GM21786 (cell line): ENCODE results near the gene MEPE.
A peak's percentile ranks its signal among the peaks of the same experiment; 100 is the strongest.

Experiments
- ATAC-seq: cut with Tn5 transposase; IDR thresholded peaks from one replicate; pipeline ENCODE4 v1.9.1; 2021; ENCODE audit not compliant: unreplicated experiment

MEPE gene, protein sequence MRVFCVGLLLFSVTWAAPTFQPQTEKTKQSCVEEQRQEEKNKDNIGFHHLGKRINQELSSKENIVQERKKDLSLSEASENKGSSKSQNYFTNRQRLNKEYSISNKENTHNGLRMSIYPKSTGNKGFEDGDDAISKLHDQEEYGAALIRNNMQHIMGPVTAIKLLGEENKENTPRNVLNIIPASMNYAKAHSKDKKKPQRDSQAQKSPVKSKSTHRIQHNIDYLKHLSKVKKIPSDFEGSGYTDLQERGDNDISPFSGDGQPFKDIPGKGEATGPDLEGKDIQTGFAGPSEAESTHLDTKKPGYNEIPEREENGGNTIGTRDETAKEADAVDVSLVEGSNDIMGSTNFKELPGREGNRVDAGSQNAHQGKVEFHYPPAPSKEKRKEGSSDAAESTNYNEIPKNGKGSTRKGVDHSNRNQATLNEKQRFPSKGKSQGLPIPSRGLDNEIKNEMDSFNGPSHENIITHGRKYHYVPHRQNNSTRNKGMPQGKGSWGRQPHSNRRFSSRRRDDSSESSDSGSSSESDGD

DNA sequence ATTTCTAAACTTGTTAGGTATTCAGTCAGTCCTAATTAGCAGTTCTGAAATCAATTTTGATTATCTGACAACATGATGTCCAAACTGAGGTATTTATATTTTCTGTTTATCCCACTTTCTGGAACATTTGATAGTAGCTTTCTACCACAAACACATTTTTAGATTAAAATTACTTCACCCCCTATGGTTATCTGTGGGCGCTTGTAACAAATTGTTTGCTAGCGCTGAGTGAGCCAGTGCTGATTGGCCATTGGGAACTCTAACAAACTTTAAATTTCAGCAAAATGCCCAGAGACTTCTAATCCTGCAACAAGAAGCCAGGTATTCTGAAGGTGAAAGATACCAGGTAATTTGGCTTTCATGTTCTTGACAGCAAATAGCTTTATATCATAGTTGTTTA lies at the start of gene MEPE:
MEPE (plus strand) TSS at position 301 of the 400 bp plus-strand sequence. CDS start 1,746 bp downstream, outside the sequence.
- ATAC-seq, result no peak

DNA sequence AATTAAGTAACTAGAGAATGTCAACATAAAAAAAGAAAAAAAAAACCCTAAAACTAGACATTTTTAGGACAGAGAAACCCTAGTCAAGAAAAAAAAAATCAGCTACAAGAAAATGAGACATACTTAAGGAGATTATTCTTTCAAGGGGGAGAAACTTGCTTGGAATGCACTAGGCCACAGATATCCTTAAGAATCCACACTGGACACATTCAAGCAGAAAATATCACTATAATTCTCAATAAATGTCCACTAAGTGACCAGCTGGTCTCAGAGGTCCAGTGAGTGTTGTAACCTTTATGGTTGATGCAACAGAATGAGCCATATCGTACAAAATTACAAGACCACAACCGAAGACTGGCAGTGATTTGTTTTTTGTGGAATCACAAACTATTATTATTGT lies 49.0 kb upstream of the MEPE start:
- no peak for ATAC-seq

DNA sequence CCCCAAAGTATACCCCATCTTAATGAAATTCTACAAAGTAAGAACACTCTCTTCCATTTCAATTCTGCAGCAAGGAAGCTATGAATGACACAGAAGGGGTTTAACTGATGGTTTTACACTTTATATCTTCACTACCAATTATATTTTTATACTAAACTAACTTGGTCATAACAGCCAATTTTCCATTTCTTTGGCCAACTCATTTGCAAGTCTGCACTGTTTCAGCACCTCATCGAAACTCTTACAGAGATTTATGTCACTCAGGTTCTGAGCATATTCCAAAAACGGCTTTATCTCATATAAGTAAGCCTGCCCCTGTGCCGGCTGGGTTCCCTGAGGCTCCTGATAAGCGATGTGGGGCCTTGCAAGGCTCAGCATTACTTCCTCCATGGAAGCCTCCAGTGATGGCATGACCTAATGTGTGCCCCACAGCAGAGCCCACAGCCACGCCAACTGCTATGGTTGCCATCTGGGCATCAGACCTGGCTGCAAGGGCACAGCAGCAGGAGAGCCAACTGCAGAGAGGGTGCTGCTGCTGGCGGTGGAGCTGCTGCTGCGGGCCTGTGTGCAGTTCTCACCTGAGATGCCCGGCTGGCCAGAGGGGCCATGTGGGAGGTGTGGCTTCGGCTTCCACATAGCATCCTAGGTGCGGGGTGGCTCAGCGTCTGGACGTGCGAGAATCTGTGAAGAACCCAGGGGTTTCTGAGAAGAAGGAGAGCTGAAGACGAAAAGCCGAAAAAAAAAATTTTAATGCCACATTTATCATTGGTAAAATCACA lies 46.8 kb upstream of the MEPE start:
- no peak for ATAC-seq

DNA sequence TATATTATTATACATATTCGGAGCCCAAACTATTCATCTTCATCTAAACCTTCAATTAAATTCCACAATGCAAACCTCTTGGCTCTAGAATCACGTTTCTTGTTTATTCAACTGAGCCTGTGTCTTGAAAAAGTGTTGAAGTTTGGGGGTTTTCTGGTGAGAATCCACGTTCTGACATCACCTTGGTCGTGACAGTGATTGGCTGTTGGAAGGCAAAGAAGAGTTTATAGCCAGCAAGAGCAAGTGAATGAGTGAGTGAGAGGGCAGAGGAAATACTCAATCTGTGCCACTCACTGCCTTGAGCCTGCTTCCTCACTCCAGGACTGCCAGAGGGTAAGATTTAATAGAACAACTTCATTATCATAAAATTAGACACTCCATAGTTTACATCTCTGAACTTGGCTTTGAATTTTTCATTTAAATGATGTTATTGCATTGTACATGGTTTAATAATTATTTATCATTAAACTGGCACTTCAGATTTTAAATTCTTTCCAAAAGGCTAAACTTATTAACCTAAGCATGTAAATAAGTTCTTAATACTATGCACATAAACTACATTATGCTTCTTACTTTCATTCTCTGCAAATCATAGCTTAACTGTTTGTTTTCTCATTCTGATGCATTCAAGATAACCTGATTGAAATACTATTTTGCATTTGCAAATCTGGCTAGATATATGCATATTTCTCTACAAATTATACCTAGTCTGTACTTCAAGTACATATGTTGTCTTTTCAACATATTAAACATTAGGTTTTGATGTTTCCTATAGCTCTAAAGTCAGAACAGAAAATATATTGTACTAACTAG lies 33.3 kb upstream of the MEPE start, which contains the start of gene IBSP:
IBSP (plus strand) TSS at position 254 of the 813 bp plus-strand sequence. CDS start 2,808 bp downstream, outside the sequence.
- no peak for ATAC-seq

DNA sequence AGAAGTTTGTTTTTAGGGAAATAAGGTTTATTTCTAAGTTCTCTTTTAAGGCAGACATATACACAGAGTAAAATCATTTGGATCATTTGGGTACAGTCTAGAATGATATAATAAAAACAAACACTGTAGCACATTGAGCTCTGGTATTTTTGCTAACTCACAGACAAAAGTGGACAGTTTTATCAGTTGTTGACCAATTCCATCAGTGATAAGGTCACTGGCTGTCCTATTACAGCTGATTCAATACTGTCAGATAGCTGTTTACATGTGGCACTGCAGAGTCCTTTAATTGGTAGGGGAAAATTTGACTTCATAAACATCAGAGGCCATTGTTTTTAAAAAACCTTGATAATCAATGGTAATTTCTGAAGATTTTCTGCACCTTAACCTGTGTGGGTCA lies 29.9 kb upstream of the MEPE start:
- ATAC-seq, result no peak

DNA sequence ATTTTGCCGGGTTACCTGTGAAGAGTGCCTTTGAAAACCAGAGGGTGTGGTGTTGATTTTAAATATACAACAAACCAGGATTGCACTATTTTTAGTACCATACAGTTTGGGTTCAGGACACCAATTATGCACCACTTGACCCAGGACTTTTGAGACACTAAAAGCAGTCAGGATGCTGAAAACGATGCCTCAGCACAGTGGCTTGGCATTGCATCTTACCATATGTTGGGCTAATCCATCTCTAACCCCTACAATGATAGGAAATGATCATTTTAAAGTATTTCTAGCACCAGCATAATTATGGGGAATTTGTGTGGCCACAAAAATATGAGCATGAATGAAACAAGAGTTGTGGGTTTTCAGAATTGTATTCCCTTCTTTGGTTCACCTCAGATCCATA lies 29.3 kb upstream of the MEPE start:
- ATAC-seq, result no peak

DNA sequence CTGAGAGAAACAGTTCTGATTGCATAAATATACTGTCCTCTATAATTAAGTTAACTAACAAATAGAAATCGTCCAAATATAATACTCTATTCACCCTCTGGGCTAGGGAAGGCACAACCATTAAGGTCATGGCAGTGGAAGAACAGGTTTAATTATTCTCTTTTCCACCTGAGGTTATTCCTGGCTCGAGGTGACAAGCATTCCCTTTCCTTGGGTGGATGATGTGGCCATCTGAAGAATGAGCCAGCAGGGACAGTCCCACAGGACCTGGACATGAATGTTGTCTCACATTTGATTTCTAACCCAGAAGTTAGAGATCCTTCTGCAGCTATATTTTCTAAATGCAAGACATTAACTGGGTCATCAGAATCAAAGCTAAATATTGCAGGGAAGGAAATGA lies 27.9 kb upstream of the MEPE start:
- ATAC-seq, result no peak

DNA sequence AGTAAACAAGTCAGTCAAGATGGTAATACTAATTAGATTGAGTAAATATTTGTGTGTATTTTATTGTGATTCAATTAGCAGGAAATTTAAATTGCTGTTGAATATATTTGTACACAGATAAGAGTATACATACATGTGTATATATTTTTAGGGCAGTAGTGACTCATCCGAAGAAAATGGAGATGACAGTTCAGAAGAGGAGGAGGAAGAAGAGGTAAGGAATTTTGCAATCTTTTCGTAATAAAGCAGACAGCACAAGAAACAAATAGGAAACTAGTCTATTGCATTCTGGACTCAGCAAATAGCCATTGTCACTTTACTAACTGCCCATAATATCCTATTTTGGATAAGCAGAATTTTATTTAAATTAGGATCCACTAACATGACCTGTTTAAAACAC lies 26.8 kb upstream of the MEPE start:
- ATAC-seq, result no peak

DNA sequence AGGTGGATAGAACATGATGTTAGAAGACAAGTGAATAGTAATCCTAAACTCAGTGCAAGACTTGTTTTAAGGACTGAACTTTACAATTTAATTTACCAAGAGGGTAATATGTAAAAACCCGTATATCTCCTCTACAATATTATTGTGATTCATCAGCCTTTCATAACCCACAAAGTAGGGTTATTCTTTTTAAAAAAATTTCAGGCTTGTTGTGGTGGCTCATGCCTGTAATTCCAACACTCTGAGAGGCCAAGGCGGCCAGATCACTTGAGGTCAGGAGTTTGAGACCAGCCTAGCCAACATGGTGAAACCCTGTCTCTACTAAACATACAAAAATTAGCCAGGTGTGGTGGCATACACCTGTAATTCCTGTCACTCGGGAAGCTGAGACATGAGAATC lies 26.2 kb upstream of the MEPE start:
- no peak for ATAC-seq

DNA sequence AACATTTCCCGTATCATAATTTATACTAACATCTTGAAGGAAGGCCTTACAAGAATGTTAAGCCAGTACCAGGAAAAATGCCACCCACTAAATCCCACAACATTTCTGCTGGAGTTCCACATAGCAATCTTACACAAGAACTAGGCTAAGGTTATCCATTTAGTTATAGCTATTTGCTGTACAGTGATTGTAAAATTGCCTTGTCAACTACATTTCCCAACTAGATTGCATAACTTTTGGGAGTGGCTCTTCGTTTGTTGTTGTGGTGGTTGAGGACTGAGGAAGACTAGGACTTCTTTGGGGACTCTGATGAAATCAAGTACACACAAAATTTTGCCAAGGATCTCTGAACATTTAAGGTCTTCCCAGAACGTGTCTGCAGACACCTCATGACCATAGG lies 25.4 kb upstream of the MEPE start:
- no peak for ATAC-seq

DNA sequence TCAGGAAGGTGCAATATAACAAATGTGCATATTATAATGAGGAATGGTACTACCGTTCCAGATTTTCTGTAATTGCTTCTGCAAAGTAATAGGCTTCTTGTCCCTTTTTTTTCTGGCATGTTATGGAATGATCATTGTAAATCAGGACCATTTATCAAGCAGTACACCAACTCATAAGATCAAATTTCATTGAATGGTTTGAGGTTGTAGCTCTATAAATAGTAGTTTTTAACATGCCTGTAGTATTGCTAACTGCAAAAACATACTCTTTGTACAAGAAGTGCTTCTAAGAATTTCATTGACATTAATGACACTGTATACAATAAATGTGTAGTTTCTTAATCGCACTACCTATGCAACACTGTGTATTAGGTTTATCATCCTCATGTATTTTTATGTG lies 20.8 kb upstream of the MEPE start:
- no peak for ATAC-seq

DNA sequence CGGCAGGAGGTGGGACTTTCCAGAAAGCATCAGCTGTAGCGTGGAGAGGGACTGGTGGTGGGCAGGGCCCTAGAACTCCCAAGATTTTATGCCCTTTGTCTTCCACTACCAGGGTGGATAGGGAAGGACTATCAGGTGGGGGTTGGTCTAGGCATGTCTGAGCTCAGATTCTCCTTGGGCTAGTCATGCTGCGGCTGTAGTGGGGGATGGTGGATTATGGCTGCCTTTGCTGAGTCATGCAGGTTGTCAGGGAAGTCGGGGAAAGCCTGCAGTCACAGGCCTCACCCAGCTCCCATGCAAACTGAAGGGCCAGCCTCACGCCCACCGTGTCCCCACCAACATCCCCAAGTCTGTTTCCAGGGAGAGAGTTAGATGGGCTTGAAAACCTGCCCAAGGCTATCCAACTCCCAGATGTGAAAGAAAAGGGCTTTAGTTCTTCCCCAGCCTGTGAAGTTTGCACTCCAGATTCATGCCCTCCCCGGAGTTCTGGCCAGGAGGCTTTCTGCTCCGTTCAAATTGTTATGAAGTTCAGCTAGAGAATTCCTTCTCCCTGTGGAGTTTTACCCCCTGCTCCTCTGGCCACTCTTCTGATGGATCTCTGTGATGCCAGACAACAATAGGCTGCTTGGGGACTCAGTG lies 13.4 kb upstream of the MEPE start:
- no peak for ATAC-seq

DNA sequence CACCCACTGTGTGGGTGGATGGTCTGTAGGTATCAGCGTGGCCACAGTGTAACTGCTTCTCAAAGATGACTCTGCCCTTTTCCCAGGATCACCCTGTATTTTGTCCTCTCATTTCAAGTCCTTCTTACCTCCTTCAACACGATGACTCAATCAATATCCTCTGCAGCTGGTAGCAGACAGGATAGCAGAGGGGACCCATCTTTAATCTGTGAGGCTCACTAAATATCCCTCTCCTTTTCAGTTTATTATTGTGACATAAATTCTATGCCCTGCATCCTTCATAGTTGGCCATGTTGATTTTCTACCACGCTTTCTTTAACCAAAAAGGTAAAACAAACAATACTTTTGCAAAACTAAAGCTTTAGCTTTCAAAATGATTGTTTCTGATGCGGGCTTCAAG lies 9.6 kb upstream of the MEPE start:
- ATAC-seq, result no peak

DNA sequence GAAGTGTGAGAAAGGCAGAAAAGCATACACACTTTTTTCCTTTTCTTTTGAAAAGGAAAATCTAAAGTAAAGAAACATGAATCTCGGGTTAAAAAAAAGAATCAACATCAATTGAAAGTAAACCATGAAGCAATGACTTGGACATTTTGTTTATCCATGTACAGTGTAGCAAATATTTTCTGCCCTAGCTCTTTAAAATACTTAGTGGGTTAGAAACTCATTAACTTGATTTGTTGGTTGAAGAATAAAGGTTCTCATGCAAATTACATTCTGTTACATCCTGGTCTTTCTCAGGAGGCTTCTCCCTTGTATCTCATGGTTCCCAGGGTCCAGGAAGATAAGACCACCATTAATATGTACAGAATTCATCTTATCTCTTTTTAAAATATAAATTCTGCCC lies 9.0 kb upstream of the MEPE start:
- no peak for ATAC-seq

DNA sequence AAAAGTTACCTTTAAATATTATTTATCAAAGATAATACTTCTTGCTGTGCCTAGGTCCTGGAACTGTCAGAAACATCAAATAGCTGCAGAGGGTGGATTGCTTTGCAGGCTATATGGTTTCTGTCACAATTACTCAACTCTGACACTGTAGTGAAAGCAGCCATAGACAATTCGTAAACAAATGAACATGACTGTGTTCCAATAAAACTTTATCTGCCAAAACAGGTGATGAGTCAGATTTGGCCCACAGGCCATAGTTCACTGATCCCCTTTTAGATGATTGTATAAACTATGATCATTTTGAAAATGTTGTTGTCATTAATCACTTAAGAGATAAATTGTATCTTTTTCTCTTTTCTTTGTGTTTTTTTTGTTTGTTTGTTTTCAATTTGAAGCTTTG lies 8.4 kb upstream of the MEPE start:
- no peak for ATAC-seq

DNA sequence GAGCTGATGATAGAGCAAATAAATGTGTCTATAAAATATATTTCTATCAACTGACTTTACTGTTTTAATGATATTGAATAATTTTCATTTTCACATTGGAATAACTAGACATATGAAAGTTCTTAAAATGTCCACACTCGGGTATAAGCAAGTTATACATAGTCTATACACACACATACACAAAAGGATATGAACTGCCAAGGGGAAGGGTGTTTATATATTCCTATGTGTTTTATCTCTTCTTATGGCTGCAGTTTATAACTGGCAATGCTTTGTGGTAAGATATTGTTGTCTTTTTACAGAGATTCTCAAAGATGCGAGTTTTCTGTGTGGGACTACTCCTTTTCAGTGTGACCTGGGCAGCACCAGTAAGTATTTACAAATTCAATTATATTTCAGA lies 1.6 kb downstream of the MEPE start:
- no peak for ATAC-seq

DNA sequence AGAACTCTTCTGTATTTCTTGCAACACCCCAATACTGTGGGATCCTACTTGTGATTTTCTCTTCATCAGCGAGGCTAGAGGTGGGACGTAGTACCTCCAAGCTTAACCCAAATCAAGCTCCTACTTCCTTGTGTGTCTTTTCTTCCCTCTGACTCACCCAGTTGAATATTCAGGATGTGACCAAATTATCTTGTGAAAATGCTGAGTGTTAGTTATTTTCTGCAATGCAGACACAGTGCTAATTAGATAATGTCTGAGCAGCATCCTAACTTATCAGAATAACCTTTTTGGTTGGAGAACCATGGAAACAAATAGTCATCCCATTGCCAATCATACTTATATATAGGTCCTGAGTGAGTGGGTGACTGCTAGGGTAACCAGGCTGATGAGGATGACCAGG lies 2.4 kb downstream of the MEPE start:
- ATAC-seq, result no peak

DNA sequence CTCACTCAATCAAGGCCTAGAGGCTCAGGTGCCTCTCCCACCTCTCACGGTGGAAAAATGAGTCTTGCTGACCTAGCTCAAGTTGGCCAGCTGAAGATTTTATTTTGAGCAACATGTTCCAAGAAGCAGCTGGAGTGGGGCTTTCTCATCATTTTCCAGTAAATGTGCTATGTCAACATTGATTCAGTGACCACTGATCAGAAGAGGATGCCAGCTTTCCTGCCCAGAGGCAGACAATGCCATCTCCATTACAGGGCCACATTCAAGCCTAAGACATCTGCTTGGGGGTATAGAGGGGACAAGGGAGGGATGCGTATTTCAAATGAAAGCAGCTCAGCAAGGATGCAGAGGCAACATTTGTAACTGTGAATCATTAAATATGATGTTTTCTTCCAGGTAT lies 3.0 kb downstream of the MEPE start:
- ATAC-seq, result no peak

DNA sequence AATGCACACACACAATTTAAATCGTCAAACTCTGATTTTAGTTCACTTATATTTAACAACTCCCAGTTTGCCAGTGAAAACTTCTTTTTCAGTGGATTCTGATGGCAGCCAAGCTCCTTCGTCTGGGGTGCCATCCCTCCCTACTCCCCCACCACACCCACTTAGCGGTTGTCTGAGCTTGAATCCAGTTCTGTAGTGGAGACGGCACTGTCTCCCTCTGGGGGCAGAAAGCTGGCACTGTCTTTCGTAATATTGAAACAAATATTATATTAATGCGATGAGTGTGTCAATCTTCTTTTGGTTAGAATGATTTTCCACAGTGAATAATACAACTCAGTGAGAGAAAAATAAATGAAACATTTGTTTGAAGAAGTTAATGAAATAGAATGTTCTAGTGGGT lies 5.4 kb downstream of the MEPE start:
- no peak for ATAC-seq

DNA sequence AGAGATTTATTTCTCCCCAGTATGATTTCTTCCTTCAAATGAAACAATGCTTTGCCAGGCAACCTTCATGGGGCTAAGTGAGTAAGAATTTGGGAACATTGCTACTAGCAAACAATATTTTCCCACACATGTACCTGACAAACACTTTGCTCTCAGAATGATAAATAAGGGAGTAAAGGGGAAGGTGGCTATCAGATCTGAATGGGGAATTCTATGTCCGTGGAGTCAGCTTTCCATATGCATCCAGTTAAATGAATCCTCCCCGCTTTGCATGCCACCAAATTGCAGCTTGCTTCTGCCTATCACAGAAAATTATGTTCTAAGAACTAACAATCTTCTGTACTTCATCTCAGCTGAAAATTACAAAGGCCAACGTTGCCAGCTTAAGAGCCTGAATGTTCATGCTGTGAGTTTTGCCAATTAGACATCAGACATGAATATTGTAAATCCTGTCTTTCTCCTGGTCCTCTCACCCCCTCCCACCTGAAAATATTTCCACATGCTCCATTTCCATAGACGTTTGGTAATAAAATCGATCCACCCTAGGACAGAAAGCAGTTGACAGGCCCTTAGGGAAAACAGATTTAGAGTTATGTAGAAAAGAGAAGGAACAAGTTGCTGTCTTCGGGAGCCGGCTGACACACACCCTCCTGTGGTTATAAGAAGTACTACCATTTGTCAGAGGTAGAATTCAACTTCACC lies 6.3 kb downstream of the MEPE start:
- peak; percentile 75 for ATAC-seq
